GM18909 (cell line): ENCODE measurements around the gene NOD1.

Source experiments
- ATAC-seq: cut with Tn5 transposase; IDR thresholded peaks from one replicate; pipeline ENCODE4 v1.9.1; 2021; ENCODE audit warnings: mild to moderate bottlenecking; ENCODE audit not compliant: unreplicated experiment, poor library complexity

The NOD1 gene

DNA sequence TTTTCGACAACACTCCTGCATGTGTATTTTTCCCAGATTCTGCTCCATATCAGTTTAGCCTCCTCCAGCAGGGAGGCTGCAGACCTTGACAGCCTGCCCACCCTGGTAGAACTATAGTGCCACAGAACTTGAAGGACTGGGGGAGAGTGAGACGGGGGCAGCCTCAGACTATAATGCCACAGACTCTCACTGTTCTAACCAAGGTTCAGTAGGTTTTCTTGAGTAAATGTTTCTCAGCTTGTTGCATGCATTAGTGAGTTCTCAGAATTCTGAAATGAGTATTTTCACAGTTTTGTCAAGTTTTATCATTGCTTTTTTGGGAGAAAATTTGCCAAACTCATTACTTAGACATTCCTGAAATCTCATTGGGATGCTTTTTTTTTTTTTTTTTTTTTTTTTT lies 98.3 kb downstream of the NOD1 start:
- no peak for ATAC-seq

DNA sequence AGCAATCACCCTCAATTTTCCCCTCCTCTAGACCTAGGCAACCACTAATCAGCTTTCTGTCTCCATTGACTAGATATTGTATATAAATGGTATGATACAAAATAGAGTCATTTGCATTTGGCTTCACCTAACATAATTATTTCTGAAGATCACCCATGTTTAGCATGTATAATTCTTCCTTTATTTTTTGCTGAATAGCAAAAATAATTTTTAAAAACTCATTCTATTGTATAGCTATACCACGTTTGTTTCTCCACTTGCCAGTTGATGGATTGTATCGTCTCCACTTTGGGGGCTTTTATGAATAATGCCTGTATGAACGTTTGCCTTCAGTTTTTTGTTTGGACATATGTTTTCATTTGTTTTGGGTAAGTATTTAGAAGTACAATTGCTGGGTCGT lies 98.8 kb downstream of the NOD1 start:
- no peak for ATAC-seq

DNA sequence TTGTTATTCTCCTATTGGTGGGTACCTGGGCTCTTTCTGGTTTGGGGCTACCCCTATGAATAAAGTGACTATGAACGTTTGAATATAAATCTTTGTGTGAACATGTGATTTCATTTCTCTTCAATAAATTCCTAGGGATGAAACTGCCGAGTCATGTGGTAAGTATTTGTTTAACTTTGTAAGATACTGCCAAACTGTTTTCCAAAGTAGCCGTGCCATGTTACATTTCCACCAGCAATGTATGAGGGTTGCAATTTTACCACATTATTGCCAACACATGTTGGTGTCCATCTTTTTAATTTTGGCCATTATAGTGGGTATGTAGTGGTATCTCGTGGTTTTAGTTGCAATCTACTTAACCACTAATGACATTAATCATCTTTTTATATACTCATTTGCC lies 99.5 kb downstream of the NOD1 start:
- ATAC-seq, result no peak

DNA sequence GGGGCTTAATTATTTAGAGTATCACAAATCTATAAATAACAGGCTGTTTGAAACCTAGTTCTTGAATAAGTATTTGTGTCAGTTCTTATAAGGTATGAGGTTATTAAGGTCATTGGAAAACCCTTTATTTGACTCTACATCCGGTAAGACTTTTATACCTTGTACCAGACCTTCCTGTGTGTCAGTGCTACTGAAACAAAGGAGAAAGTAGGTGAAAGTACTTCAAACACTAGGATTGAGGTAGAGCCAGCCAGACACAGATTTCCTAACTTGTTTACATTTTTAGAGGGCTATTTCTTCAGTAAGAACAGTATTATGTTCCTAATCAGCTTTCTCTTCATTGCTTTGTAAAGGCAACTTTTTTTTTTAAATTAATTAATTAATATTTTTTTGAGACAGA lies 100.3 kb downstream of the NOD1 start:
- no peak for ATAC-seq
